Erythroblast (primary cell): Measurements from ENCODE around the gene POU2F1.

Experiments used
- GATA1 ChIP-seq: IDR thresholded peaks from 2 replicates; pipeline ENCODE4 v1.6.1; 2011; ENCODE audit warnings: low read depth, mild to moderate bottlenecking, control low read depth, low read length, moderate library complexity
- POLR2A ChIP-seq: IDR thresholded peaks from 2 replicates; pipeline ENCODE4 v1.6.1; 2011; ENCODE audit warnings: mild to moderate bottlenecking, low read length

GRCh38 chr1:167469280-167469965 lies 248.7 kb downstream of the POU2F1 start:
- TF ChIP-seq POLR2A (no peak), GATA1 (no peak)
